Thyroid gland (tissue), 4 donors: ENCODE results near the gene ELL2.

ENCODE experiments used
- CTCF ChIP-seq, 6 experiments: fragments of 200-600 bp in 3 of 6; fragments of 450-650 bp in 3 of 6; sonication (generic) in 3 of 6; IDR thresholded peaks; one replicate each; pipeline ENCODE4 v1.5.1; 2016 to 2019; ENCODE audit warnings: antibody characterized with exemption in 6 of 6, mild to moderate bottlenecking in 2 of 6, inconsistent platforms in 1 of 6, moderate library complexity in 1 of 6
- POLR2A ChIP-seq, 2 donors: fragments of 450-650 bp; IDR thresholded peaks; one replicate each; pipeline ENCODE4 v1.6.1; 2017; ENCODE audit warnings: antibody characterized with exemption in 2 of 2, mild to moderate bottlenecking in 2 of 2, moderate library complexity in 1 of 2

- TF ChIP-seq CTCF (IDR thresholded peaks at IDR 0.05): no peak
- no peak for TF ChIP-seq POLR2A (IDR thresholded peaks at IDR 0.05)
These were observed 82.0 kb downstream of the ELL2 start for GRCh38 chr5:95879661-95880060.
